Hematopoietic multipotent progenitor cell treated with erythropoietin and hydrocortisone succinate and interleukin-3 and kit ligand, for 15 days (in vitro differentiated cells): Measurements from ENCODE around the gene ATXN1.
A peak's percentile ranks its signal among the peaks of the same experiment; 100 is the strongest.

ENCODE experiments used
- DNase-seq: peaks from one replicate; pipeline ENCODE4 v3.0.0-alpha.2; 2015; ENCODE audit warnings: low spot score

Gene ATXN1

DNA sequence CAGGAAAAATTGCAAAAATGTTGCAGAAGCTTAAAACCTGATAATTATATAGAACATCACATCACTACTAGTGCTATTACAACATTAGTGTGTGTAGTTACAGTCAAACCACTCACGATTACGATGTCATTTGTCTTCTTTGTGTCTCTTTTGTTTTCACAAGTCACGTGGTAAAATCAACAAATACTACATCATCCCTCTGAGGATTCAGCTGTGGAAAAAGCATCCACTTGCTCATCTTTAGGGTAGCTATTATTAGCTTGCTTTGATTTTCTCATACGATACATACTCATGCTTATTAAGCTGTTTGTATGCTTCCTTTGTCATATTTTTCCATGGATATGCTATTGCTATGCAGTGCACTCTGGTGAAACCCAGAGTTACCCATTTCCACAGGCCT lies 22.2 kb upstream of the ATXN1 start:
- DNase-seq, result no peak

GRCh38 chr6:16782278-16782677 lies 21.0 kb upstream of the ATXN1 start:
- DNase-seq, result no peak

- no peak for DNase-seq
Observed at GRCh38 chr6:16781348-16782169, 20.3 kb upstream of the ATXN1 start.

DNA sequence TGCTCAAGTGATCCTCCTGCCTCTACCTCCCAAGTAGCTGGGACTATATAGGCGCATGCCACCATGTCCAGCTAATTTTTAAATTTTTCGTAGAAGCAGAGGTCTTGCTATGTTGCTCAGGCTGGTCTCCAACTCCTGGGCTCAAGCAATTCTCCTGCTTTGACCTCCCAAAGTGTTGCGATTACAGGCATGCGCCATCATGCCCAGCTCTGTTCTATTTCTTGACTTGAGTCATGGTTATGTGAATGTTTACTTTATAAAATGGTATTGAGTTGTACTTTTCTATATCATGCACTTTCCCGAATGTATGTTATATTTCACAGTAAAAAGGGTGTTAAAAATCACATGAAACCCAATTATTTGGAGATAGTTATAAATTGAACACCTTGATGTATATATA lies 17.3 kb upstream of the ATXN1 start:
- DNase-seq, result no peak

GRCh38 chr6:16777794-16778193 lies 16.5 kb upstream of the ATXN1 start:
- no peak for DNase-seq

DNA sequence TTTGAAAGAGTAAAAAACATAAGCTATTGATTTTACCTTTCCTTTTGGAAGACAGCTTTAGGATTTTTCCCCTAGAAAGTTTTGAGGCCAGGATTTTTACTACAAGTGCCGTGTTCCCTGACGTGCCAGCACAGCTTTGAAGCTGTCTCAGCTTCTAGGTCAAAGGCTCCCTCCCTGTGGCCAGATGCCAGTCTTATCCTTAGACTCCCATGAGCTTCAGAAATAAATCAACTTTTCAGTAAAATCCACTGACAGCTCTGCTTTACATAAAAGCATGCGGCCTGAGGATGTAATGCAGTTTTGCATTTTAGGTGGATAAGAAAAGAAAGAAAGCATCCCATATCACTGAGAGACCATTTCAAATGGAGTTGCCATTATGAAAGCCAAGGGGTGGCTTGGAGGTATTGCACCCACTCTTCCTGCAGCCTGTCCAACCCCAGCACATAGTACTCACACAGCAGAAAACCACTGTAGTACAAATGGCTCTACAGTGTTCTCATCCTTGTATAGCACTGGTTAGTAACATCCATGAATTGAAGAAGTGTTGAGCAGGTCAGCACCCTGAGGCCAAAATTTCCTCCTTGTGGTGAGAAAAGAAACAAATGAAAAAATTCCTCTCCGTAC lies 15.2 kb upstream of the ATXN1 start:
- DNase-seq, result no peak

GRCh38 chr6:16774437-16774836 lies 13.2 kb upstream of the ATXN1 start:
- DNase-seq, result no peak

- DNase-seq, result no peak
Observed at GRCh38 chr6:16773362-16773761, 12.1 kb upstream of the ATXN1 start.

- DNase-seq, result peak; percentile 47
Observed at GRCh38 chr6:16770701-16771569, 9.7 kb upstream of the ATXN1 start.

DNA sequence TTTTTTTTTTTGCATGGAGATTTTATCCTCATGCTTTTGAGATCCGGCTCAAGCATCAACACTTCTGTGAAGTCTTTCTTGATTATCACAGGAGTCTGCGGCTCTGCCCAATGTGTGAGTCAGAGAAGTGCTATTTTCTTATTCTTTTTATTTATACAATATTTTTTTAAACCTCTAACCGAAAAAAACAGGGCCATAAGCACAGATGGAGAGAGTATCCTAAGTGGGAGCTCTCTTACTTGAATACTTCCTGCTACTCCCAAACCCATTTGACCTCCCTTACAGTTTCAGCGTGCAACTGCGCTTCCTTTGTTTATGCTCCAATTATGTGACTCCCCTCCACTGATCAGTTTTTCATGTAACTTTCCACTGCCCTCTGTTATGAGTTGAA lies 8.7 kb upstream of the ATXN1 start:
- DNase-seq, result no peak

- DNase-seq, result no peak
Observed at GRCh38 chr6:16769131-16769985, 8.1 kb upstream of the ATXN1 start.

DNA sequence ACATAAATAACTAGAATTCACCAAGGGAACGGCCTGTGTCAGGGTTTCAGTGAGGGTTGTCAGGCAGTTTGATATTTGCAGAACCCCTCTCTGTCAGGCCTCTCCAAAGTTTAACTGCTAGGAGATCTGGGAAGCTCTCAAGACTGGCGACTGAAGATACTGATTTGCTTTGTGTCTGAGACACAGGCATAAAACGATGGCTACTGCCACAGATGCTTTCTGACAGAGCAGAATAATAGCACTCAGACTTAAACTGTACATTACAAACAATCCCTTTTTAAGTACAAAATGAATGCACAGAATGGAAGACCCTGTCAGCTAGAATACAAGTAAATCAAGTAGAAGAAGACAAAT lies 7.2 kb upstream of the ATXN1 start:
- DNase-seq, result no peak

DNA sequence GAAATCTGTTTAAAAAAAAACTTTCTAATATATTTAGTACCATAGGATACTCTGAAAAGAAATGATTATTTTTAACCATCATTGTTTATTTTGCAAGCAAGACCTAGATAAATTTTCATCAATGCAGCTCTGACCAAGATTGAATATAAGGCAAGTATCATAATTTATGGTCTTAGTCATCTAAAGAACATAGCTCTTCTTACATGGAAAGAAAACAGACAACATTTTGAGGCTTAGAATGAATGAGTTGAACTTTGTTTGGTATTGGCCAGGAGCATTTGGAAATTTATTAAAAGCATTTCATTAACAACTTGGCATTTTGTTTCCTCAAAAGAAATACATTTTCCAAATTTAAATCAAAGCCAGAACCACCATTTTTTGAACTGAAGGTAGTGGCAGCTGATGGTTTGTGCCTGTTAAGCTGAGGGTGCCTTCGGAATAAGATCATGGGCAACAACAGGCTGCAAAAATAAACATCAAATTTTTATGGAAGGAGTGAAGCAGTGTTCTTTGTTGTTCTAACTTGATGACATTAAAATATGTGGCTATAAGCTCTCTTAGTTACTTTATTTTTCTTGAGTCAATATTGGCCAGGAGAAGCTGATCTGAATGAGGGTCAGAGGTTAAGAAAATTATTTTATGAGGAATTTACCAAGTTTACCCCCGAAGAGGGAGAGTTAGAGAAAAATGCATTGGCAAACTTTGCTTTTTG lies 6.7 kb upstream of the ATXN1 start:
- DNase-seq, result no peak

DNA sequence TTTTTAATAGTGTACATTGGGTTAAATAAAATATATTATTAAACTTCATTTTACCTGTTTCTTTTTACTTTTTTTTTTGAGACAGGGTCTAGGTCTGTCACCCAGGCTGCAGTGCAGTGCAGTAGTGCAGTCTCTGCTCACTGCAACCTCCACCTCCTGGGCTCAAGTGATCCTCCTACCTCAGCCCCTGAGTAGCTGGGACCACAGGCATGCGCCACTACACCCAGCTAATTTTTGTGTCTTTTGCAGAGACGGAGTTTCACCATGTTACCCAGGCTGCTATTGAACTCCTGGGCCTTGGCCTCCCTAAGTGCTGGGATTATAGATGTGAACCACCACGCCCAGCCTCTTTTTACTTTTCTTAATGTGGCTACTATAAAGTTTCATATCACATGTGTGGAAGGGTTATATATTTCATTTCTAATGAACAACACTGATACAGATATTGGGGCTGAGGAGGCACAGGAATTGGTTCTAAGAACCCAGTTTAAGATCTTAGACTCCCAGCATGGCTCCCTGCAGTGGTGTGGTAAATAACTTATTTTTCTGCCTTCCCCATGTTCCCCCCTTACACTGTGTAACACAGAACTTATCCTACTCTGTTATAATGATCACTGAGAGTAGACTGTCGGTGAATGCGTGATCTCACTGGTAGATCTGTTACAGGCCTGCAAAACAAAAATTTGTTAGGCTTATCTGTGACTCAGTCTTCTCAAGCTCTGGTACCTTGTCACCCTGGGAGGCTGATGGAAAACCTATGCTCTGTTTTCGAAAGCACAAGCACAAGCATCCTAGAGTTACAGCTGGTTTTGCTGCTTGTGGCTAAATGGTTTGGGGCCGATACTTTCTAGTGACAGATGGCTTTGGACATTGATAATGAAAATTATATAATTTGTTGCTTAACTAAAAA lies 5.8 kb upstream of the ATXN1 start:
- DNase-seq, result no peak

- DNase-seq, result no peak
Observed at GRCh38 chr6:16766043-16766536, 4.8 kb upstream of the ATXN1 start.

- DNase-seq, result no peak
Observed at GRCh38 chr6:16765235-16765634, 4.0 kb upstream of the ATXN1 start.

DNA sequence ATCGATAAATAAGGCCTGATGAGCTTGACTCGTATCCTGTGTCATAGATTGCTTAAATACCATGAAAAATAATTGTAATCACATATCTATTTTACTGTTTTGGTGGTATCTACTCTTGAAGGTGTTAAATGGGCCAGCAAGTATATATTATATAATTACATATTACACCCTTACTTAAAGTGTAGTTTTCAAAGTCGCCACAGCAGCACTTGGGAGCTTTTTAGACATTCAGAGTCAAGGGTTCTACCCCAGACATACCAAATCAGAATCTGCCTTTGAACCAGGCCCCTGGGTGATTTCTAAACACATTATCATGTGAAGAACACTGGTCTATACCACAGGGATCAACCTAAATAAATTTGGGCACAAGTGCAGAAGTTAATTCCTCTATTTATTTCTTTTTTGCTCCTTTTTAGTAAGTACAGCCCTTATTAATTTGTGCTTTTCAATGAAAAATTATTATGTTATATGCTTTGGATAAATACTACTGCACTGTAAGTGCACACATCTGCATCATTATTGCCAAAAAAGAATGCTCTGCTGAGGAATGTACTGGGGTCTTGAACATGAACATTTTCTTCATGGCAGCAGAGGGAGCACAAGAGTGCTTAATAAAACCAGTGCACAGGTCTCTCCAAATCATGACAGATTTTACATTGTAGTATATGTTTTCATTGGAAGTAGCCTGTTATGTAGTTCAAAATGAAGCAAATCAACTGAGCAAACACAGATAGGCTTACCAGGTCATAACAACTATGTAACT lies 3.1 kb upstream of the ATXN1 start:
- no peak for DNase-seq

DNA sequence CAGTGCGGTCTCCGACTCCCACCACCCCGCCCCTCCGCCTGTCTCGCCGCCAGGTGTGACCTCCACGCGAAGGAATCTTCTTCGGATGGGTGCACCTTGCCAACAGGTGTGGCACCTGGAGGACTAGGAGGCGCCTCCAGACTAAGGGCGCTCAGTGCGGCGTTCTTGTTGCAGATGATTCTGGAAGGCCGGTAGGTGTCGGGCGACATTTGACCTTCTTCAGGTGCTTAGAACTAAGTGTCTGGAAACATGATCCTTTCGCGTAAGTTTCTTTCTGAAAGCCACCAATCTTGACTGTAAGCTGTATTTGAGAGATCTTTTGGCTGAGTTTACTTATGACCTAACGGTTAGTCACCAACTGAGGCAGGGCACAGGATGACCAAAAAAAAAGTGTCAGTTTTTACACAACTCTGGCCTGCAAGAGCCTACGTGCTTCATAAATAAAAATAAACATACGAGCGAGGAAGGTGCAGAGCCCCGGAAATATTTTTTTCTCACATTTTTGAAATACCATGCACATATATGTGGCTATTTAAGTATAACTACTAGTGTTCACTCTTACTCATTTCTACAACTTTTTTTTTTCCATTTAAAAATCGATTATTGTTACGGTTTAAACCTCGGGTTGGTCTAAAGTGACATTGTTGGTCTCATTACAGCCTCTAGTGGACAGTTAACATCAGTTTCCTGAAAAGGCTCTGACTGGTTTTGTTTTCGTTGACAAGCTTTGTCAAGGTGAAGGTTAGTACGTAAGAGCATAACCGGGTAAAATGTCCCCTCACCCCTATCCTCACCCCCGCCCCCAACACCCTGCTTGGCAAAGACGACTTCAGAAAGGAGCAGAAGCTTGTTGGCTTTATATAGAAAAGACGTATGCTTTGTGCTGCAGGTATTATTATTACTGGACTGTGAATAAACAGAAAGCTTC lies 1.6 kb upstream of the ATXN1 start:
- peak; percentile 12 for DNase-seq
